Measurements from ENCODE around the gene DOC2A.
"Not testable (repeated sequence)": the region's sequence is repeated elsewhere in the genome, so short reads cannot be mapped to it uniquely, and the experiment has no call there.

The DOC2A gene

DNA sequence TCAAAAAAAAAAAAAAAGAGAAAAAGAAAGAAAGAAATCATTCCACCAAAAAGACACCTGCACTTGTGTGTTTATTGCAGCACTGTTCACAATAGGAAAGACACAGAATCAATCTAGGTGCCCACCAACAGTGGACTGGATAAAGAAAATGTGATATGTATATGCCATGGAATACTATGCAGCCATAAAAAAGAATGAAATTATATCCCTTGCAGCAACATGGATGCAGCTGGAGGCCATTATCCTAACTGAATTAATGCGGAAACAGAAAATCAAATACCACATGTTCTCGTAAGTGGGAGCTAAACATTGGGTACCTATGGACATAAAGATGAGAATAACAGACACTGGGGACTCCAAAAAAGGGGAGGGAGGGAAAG, 6.4 kb upstream of the DOC2A start:
- TF ChIP-seq, protein P1, sequence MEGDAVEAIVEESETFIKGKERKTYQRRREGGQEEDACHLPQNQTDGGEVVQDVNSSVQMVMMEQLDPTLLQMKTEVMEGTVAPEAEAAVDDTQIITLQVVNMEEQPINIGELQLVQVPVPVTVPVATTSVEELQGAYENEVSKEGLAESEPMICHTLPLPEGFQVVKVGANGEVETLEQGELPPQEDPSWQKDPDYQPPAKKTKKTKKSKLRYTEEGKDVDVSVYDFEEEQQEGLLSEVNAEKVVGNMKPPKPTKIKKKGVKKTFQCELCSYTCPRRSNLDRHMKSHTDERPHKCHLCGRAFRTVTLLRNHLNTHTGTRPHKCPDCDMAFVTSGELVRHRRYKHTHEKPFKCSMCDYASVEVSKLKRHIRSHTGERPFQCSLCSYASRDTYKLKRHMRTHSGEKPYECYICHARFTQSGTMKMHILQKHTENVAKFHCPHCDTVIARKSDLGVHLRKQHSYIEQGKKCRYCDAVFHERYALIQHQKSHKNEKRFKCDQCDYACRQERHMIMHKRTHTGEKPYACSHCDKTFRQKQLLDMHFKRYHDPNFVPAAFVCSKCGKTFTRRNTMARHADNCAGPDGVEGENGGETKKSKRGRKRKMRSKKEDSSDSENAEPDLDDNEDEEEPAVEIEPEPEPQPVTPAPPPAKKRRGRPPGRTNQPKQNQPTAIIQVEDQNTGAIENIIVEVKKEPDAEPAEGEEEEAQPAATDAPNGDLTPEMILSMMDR (conservative IDR thresholded peaks at IDR 0.05), result no peak
- H3K27ac ChIP-seq, result no peak overlapping the region

DNA sequence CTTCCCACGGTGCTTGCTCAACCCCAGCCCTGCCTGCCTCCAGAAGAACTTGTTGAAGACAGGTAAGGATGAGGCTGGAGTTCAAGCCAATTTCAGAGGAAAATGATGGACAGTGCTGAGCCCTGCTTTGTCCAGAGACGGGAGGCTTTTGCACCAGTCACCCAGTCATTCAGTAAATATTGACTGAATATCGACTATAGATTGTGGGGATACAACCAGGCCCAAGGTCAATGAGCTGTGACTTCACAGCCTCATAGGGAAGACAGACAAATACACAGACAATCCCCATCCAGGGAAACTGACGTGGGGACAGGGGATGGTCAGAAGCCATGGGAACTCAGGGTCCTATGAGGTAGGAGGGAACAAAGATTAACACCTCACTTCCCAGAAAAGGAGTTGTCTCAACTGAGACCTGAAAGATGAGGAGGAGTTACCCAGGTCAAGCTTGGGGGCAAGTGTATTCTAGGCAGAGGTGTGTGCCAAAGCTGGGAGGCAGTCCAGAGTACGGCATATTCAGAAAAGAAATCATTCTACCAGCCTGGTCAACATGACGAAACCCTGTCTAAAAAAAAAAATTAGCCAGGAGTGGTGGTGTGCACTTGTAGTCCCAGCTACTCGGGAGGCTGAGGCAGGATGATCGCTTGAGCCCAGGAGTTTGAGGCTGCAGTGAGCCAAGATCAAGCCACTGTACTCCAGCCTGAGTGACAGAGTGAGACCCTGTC, 5.9 kb upstream of the DOC2A start:
- H3K27ac ChIP-seq, result no peak overlapping the region
- TF ChIP-seq, protein P1 (conservative IDR thresholded peaks at IDR 0.05), result no peak

DNA sequence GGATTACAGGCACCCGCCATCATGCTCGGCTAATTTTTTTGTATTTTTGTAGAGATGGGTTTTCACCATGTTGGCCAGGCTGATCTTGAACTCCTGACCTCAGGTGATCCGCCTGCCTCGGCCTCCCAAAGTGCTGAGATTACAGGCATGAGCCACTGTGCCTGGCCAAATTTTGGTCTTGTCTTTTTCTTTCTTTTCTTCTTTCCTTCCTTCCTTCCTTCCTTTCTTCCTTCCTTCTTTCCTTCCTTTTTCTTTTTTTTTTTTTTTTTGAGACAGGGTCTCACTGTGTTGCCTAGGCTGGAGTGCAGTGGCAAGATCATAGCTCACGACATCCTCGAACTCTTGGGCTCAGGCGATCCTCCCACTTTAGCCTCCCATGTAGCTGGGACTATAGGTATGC, 4.6 kb upstream of the DOC2A start:
- not testable (repeated sequence) for H3K27ac ChIP-seq

DNA sequence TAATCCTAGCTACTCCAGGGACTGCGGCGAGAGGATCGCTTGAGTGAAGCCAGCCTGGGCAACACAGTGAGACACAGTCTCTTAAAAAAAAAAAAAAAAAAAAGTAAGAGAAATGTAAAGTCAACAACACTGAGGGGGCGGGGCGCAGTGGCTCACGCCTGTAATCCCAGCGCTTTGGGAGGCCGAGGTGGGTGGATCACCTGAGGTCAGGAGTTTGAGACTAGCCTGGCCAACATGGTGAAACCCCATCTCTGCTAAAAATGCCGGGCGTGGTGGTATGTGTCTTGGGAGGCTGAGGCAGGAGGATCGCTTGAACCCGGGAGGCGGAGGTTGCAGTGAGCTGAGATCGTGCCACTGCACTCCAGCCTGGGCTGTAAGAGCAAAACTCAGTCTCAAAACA, 1.8 kb upstream of the DOC2A start:
- H3K27ac ChIP-seq, result not testable (repeated sequence)

DNA sequence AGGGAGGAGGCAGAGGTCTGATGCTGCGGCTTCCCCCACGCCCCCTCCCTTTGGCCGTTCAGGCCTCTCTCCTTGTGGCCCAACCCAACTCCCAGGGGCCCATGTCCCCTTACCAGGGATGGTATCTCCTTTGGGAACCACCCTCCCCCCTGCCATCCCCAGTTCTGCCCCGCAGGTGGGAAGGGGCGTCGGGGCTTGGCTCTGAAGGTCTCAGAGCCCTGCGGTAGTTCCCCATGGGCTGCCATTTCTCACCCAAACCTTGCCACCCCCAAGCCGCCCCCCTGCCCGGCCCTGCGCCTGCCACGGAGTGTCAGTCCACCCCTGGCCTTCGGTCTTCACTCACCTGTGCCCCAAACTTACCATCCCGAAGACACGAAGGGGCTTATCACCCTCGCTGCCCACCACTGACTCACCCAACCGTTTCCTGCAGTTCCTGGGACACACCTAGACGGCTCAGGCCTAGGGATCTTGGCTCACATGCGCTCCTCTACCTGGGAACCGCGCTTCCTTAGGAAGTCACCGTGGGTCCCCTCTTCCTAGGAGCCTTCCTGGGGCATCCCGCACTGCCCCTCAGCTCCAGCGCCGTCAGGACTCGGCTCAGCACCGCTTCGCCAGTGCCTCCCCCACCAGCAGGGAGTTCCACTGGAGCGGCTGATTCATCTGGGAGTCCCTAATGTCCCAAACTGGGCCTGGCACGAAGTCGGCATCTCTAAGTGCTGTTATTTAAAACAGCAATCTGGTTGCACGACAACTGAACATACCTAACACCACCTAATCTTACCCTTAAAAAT, 1.1 kb upstream of the DOC2A start:
- H3K27ac ChIP-seq, result peak overlapping the region; percentile 52; the same call in 1 of the 2 replicates
- TF ChIP-seq, protein P1 (conservative IDR thresholded peaks at IDR 0.05), result no peak

DNA sequence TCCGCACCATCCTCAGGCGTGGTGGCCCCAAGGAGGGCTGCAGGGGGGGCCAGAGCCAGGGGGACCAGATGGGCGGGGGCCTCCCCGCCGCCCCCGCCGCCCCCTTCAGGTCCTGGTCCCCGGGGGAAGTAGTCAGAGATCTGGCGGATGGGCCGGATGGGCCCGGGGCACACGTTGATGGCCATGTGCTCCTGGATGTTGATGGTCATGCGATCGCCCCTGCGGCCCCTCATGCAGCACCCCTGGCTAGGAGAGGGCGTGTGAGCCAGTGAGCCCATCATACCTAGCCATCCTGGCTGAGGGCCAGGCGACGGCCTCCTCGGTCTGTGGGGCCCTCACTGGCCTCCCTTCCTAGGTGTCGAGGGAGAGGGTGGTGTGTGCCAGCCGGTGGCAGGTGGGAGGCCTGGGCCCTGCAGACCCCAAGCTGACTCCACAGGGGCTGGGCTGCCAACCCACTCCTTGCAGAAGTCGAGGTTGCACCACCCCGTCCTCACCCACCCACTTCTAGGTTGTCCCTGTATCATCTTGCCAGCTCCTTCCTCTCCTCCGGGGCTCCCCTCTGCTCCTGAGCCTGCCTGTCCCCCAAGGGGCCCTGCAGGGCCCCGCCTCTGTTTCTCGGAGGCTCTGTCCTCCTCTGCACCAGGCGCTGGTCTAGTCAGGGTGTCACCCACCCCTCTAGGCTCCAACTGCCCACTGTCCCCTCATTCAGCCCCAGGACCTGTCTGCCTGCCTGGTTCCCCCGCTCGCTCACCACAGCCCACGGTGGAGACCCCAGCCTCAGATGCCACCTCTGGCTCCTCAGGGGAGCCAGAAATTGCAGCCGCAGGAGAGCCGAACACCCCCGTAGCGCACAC, 610 bp downstream of the DOC2A start:
- TF ChIP-seq, protein P1 (conservative IDR thresholded peaks at IDR 0.05), result no peak
- peak overlapping the region; percentile 52; the same call in 1 of the 2 replicates for H3K27ac ChIP-seq

DNA sequence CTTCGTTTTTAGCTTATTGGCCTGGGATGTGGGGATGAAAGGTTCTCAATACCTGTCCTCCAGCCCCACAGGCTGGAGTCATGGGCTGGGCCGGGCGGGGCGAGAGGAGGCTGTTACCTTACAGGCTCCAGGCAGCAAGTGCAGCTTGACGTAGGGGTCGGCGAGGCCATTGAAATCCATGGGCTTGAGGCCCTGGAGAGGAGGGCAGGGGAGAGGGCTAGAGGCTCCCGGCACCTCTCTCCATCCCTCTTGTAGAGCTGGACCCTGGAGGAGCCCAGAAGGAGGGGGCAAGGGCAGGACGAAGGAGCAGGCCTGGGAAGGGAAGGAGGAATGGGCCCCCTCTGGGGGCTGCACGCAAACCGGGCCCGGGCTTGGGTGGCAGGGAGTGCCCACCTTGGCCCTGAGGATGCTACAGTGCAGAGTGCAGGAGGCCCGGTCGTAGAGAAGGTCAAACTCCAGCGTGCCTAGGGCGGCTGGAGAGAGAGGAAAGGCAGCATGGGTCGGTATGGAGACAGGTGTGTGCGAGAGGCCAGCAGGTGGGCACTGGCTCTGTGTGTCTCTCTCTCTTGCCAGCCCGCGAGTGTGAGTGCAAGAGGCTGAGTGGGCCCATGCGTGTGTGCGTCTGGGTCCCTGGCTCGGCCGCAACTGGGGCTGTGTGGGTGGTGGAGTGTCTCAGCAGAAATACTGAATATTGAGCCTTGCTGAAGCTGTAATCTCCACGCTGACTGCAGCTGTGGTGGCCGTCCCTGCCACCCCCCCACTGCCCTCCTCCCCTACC, 1.6 kb downstream of the DOC2A start:
- TF ChIP-seq, protein P1 (conservative IDR thresholded peaks at IDR 0.05), result no peak
- no peak overlapping the region for H3K27ac ChIP-seq
